Measurements from ENCODE around the gene LEFTY1. TPM values are rescaled to one million over a fixed set of nuclear protein-coding genes. Genes with fewer than 3 reads are reported as not detected.
A peak's percentile ranks its signal among the peaks of the same experiment; 100 is the strongest.

Gene LEFTY1
- total RNA-seq, 2 donors from 2014 or later: 0.68 TPM; not detected in 1

DNA sequence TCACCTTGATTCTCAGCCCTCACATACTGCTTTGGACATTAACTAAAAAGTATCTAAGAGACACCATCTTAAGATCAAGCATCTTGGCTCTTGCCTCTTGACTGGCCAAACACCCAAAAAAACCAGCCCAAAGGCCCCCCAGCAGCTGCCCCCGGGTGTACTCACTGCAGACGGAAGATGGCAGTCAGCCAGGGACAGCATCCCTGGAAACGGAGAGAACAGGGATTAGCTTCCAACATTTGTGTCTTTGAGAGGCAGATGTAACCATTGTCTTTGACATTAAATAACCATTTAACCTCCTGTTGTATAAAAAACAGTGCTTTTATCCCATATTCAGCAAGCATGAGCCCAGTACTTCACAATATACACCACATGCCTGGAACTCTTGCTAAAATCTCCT, 18.0 kb downstream of the LEFTY1 start:
- Mint-ChIP-seq H3K27me3 (no peaks in the 10 kb centered on the region), H3K27ac (peak overlapping the region; percentile 32), H3K4me1 (peaks cover 53% of the 10 kb centered on the region)

GRCh38 chr1:225868631-225869330, 20.2 kb downstream of the LEFTY1 start:
- Mint-ChIP-seq H3K4me1 (peaks cover 46% of the 10 kb centered on the region), H3K36me3 (ENCODE audit: low read depth) (peaks cover 4% of the 10 kb centered on the region), H3K4me3 (no peak overlapping the region), H3K27me3 (no peaks in the 10 kb centered on the region), H3K27ac (peak overlapping the region; percentile 95)
- no peak for ATAC-seq
- DNase-seq: no peak
- no peaks in the 10 kb centered on the region for H3K9me3 ChIP-seq (ENCODE audit: control insufficient read depth, low read length, poor library complexity, severe bottlenecking)

More for the DNA sequence above, 18.0 kb downstream of the LEFTY1 start:
- Mint-ChIP-seq H3K36me3 (ENCODE audit: low read depth) (peaks cover 2% of the 10 kb centered on the region), H3K4me3 (no peak overlapping the region)
- no peak for DNase-seq
- ATAC-seq: no peak
- H3K9me3 ChIP-seq (ENCODE audit: control insufficient read depth, low read length, poor library complexity, severe bottlenecking): no peaks in the 10 kb centered on the region

- H3K36me3 Mint-ChIP-seq (ENCODE audit: low read depth): peaks cover 4% of the 10 kb centered on the region
- H3K27me3 Mint-ChIP-seq: no peaks in the 10 kb centered on the region
- peak overlapping the region; percentile 95 for H3K27ac Mint-ChIP-seq
- no peak for DNase-seq
- peaks cover 43% of the 10 kb centered on the region for H3K4me1 Mint-ChIP-seq
- H3K9me3 ChIP-seq (ENCODE audit: control insufficient read depth, low read length, poor library complexity, severe bottlenecking): no peaks in the 10 kb centered on the region
- no peak for ATAC-seq
- H3K4me3 Mint-ChIP-seq: peak overlapping the region; percentile 83
These were observed 22.0 kb downstream of the LEFTY1 start for GRCh38 chr1:225866981-225867380.

- Mint-ChIP-seq H3K4me1 (peaks cover 39% of the 10 kb centered on the region), H3K4me3 (peak overlapping the region; percentile 83), H3K27me3 (no peaks in the 10 kb centered on the region), H3K27ac (peak overlapping the region; percentile 95), H3K36me3 (ENCODE audit: low read depth) (peaks cover 4% of the 10 kb centered on the region)
- ATAC-seq: peak; percentile 92
- no peaks in the 10 kb centered on the region for H3K9me3 ChIP-seq (ENCODE audit: control insufficient read depth, low read length, poor library complexity, severe bottlenecking)
- DNase-seq: peak in 2 of 3 donors; percentile 46 to 64
These were observed 22.7 kb downstream of the LEFTY1 start for GRCh38 chr1:225866061-225866837.

DNA sequence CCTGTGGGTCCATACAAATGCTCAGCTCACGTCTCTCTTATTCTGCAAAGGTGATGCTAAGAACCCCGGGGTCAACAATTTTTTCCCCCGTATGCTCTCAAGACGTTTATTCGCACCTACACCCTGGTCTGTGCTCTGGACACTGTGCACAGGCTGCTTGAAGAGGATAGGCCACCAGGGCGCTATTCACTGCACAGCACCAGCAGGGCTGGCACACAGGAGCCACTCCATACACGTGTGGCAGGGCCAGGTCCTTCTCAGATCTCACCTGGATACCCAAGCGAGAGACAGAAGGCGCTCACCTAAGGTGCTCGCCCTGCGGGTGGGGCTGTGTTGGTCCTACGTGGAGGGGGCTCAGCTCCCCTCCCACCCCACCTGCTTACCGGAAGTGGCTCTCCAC, 23.4 kb downstream of the LEFTY1 start:
- no peaks in the 10 kb centered on the region for H3K27me3 Mint-ChIP-seq
- peaks cover 32% of the 10 kb centered on the region for H3K4me1 Mint-ChIP-seq
- H3K36me3 Mint-ChIP-seq (ENCODE audit: low read depth): peaks cover 4% of the 10 kb centered on the region
- H3K9me3 ChIP-seq (ENCODE audit: control insufficient read depth, low read length, poor library complexity, severe bottlenecking): no peaks in the 10 kb centered on the region
- peak overlapping the region; percentile 95 for H3K27ac Mint-ChIP-seq
- DNase-seq (no peak), ATAC-seq (peak; percentile 24)
- H3K4me3 Mint-ChIP-seq: peak overlapping the region; percentile 83

- peaks cover 10% of the 10 kb centered on the region for H3K36me3 Mint-ChIP-seq (ENCODE audit: low read depth)
These were observed 25.8 kb downstream of the LEFTY1 start for GRCh38 chr1:225863167-225863566.

GRCh38 chr1:225862581-225862950, 26.4 kb downstream of the LEFTY1 start:
- no peak for DNase-seq
- Mint-ChIP-seq H3K4me3 (no peak overlapping the region), H3K27ac (peak overlapping the region; percentile 72), H3K36me3 (ENCODE audit: low read depth) (peaks cover 10% of the 10 kb centered on the region), H3K4me1 (peaks cover 35% of the 10 kb centered on the region), H3K27me3 (no peaks in the 10 kb centered on the region)
- ATAC-seq: no peak
- H3K9me3 ChIP-seq (ENCODE audit: control insufficient read depth, low read length, poor library complexity, severe bottlenecking): no peaks in the 10 kb centered on the region

More at GRCh38 chr1:225863167-225863566, 25.8 kb downstream of the LEFTY1 start:
- no peaks in the 10 kb centered on the region for H3K9me3 ChIP-seq (ENCODE audit: control insufficient read depth, low read length, poor library complexity, severe bottlenecking)
- H3K4me1 Mint-ChIP-seq: peaks cover 35% of the 10 kb centered on the region
- no peak for ATAC-seq
- H3K27me3 Mint-ChIP-seq: no peaks in the 10 kb centered on the region
- no peak overlapping the region for H3K27ac Mint-ChIP-seq
- no peak for DNase-seq
- H3K4me3 Mint-ChIP-seq: no peak overlapping the region

DNA sequence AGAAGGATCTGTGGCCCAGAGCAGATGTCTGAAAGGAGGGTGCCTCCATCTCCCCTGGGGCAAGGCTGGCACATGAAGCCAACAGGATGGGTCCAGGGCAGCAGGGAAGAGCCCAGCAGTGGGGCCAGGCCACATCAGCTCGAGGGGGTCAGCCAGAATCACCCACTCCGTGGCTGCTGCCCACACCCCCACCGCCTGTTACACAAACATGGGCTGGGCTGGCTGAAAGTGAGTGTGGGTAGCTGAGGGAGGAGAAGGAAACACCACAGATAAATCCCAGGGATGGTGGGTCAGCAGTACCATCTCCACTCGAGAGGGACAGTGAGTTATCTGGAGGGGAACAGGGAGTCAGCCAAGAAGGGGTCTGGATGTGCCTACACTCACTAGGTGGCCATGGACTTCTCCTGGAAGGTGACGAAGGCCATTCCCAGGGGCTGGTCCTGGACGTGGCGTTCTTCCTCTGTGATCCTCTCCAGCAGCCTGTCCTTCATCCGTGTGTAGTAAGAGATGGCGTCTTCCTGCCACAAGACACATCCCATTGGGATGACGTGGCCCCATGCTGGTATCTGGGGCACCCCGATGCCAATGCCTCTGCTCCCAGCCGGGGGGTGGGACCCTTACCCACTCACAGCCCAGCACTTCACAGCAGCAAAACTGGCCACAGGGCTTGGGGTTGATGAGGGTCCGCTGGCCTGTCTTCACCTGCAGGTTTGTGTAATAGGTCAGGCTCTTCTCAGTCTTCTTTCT, 26.9 kb downstream of the LEFTY1 start:
- ATAC-seq (no peak), DNase-seq (no peak)
- Mint-ChIP-seq H3K4me1 (peaks cover 31% of the 10 kb centered on the region), H3K4me3 (no peak overlapping the region), H3K27me3 (no peaks in the 10 kb centered on the region), H3K27ac (peak overlapping the region; percentile 72), H3K36me3 (ENCODE audit: low read depth) (peaks cover 10% of the 10 kb centered on the region)
- no peaks in the 10 kb centered on the region for H3K9me3 ChIP-seq (ENCODE audit: control insufficient read depth, low read length, poor library complexity, severe bottlenecking)

- Mint-ChIP-seq H3K36me3 (ENCODE audit: low read depth) (peaks cover 8% of the 10 kb centered on the region), H3K27me3 (no peaks in the 10 kb centered on the region), H3K27ac (no peak overlapping the region), H3K4me1 (peaks cover 26% of the 10 kb centered on the region), H3K4me3 (no peak overlapping the region)
- no peaks in the 10 kb centered on the region for H3K9me3 ChIP-seq (ENCODE audit: control insufficient read depth, low read length, poor library complexity, severe bottlenecking)
- no peak for DNase-seq
- ATAC-seq: no peak
These were observed 28.0 kb downstream of the LEFTY1 start for GRCh38 chr1:225860876-225861441.

DNA sequence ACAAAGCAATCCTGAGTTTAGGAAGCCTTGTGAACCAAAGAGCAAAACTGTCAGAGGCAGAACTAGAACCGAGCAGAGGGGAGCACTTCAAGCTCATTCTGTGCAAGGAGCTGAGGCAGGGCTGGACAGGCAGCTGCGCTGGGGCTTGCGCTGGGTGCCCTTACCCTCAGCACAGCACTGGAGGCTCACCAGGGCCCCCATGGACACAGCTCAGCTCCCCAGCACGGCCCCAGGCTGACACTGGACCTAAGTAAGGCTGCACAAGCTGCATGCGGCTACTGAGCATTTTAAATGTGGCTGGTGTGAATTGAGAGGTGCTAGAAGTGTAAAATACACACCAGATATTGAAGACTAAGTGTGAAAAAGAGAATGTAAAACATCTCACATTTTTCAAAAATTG, 28.8 kb downstream of the LEFTY1 start:
- ATAC-seq (no peak), DNase-seq (no peak)
- H3K9me3 ChIP-seq (ENCODE audit: control insufficient read depth, low read length, poor library complexity, severe bottlenecking): no peaks in the 10 kb centered on the region
- H3K27ac Mint-ChIP-seq: no peak overlapping the region
- peaks cover 6% of the 10 kb centered on the region for H3K36me3 Mint-ChIP-seq (ENCODE audit: low read depth)
- H3K27me3 Mint-ChIP-seq: no peaks in the 10 kb centered on the region
- H3K4me1 Mint-ChIP-seq: peaks cover 24% of the 10 kb centered on the region
- no peak overlapping the region for H3K4me3 Mint-ChIP-seq

DNA sequence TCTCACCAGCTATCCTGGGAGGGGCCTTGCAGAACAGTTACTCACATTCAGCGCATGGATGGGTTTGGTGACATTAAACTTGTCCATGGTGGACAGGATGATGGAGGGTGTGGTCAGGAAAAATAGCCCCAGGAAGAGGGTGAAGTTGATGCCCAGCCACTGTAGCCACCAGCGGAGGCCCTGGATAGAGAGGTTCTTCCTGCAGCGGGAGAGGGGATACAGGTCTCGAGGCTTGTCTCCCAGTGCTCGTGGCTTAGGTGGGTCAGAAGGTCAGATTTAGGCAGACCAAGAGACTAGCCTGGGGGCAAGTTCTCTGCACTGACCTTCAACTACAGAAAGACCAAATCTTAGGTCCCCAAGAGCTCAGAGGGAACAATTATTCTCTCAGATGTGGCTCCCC, 29.8 kb downstream of the LEFTY1 start:
- no peaks in the 10 kb centered on the region for H3K9me3 ChIP-seq (ENCODE audit: control insufficient read depth, low read length, poor library complexity, severe bottlenecking)
- no peak for ATAC-seq
- no peak overlapping the region for H3K27ac Mint-ChIP-seq

GRCh38 chr1:225857256-225857655, 31.7 kb downstream of the LEFTY1 start:
- Mint-ChIP-seq H3K27ac (no peak overlapping the region), H3K36me3 (ENCODE audit: low read depth) (peaks cover 11% of the 10 kb centered on the region), H3K27me3 (no peaks in the 10 kb centered on the region), H3K4me1 (peaks cover 36% of the 10 kb centered on the region), H3K4me3 (no peak overlapping the region)
- DNase-seq (no peak), ATAC-seq (no peak)
- no peaks in the 10 kb centered on the region for H3K9me3 ChIP-seq (ENCODE audit: control insufficient read depth, low read length, poor library complexity, severe bottlenecking)

More for the DNA sequence above, 29.8 kb downstream of the LEFTY1 start:
- Mint-ChIP-seq H3K4me3 (no peak overlapping the region), H3K27me3 (no peaks in the 10 kb centered on the region), H3K4me1 (peaks cover 30% of the 10 kb centered on the region), H3K36me3 (ENCODE audit: low read depth) (peaks cover 11% of the 10 kb centered on the region)
- DNase-seq: no peak
